Measurements from ENCODE around the gene PROP1. TPM values are rescaled to one million over a fixed set of nuclear protein-coding genes. Genes with fewer than 3 reads are reported as not detected.
"Not testable (repeated sequence)": the region's sequence is repeated elsewhere in the genome, so short reads cannot be mapped to it uniquely, and the experiment has no call there.

Gene PROP1
- polyA plus RNA-seq, 1 donor (not counting 4 experiments of a cell fraction or from before 2014, with no cell fraction given), result not detected

- Histone ChIP-seq H3K27ac (ENCODE audit: control insufficient read depth, insufficient read depth, low read length) (no peak overlapping the region), H3K4me3 (ENCODE audit: control insufficient read depth in 2 of 3, extremely low read depth in 1 of 3, insufficient read depth in 2 of 3, low read depth in 1 of 3, low read length in 3 of 3) (no peak overlapping the region), H3K9me1 (ENCODE audit: control insufficient read depth, extremely low read depth, insufficient read depth, low read length) (no peaks in the 10 kb centered on the region), H4K20me1 (ENCODE audit: control insufficient read depth, extremely low read depth, insufficient read depth, low read length) (no peaks in the 10 kb centered on the region), H3K36me3 (ENCODE audit: control insufficient read depth in 2 of 2, extremely low read depth in 1 of 2, insufficient read depth in 2 of 2, low read length in 2 of 2) (no peaks in the 10 kb centered on the region), H3K4me1 (ENCODE audit: control insufficient read depth, extremely low read depth, insufficient read depth, low read length) (no peaks in the 10 kb centered on the region), H3K79me2 (ENCODE audit: control insufficient read depth, insufficient read depth, low read length) (no peaks in the 10 kb centered on the region), H3K4me2 (ENCODE audit: control insufficient read depth, extremely low read depth, insufficient read depth, low read depth, low read length) (no peak overlapping the region), H3K9me3 (ENCODE audit: control insufficient read depth, low read depth, low read length) (no peaks in the 10 kb centered on the region), H3K9ac (ENCODE audit: control insufficient read depth, extremely low read depth, insufficient read depth, low read length) (no peak overlapping the region), H2AFZ (ENCODE audit: control insufficient read depth, low read length) (no peak overlapping the region), H3K27me3 (ENCODE audit: control insufficient read depth, extremely low read depth, insufficient read depth, low read length) (no peaks in the 10 kb centered on the region)
- TF ChIP-seq CTCF (optimal IDR thresholded peaks at IDR 0.05 in 1 of 3, IDR thresholded peaks at IDR 0.05 in 1 of 3, conservative IDR thresholded peaks at IDR 0.05 in 1 of 3; ENCODE audit: extremely low read depth in 1 of 3, insufficient read depth in 2 of 3, low read length in 3 of 3), result no peak
- no peak for TF ChIP-seq EZH2 (IDR thresholded peaks at IDR 0.05; ENCODE audit: low read length)
- DNase-seq (ENCODE audit: low read depth, low spot score) (no peak), FAIRE-seq (no peak)
- dilution Hi-C loops (cut with MboI; ENCODE audit: extremely low pct_ligation_motif_present, low sequenced_read_pairs), result no loop called here
Observed at GRCh38 chr5:177972613-177973012, 23.4 kb downstream of the PROP1 start.

GRCh38 chr5:177972014-177972413, 24.0 kb downstream of the PROP1 start:
- H3K79me2 ChIP-seq (ENCODE audit: control insufficient read depth, insufficient read depth, low read length); H3K27me3 ChIP-seq (ENCODE audit: control insufficient read depth, extremely low read depth, insufficient read depth, low read length); dilution Hi-C loops (cut with MboI; ENCODE audit: extremely low pct_ligation_motif_present, low sequenced_read_pairs): not testable (repeated sequence)

GRCh38 chr5:177968661-177969211, 27.3 kb downstream of the PROP1 start:
- no peak overlapping the region for H3K4me3 ChIP-seq (ENCODE audit: control insufficient read depth in 2 of 3, extremely low read depth in 1 of 3, insufficient read depth in 2 of 3, low read depth in 1 of 3, low read length in 3 of 3)
- no peaks in the 10 kb centered on the region for H3K9me3 ChIP-seq (ENCODE audit: control insufficient read depth, low read depth, low read length)
- no peaks in the 10 kb centered on the region for H3K9me1 ChIP-seq (ENCODE audit: control insufficient read depth, extremely low read depth, insufficient read depth, low read length)
- no peak overlapping the region for H3K9ac ChIP-seq (ENCODE audit: control insufficient read depth, extremely low read depth, insufficient read depth, low read length)
- H3K4me2 ChIP-seq (ENCODE audit: control insufficient read depth, extremely low read depth, insufficient read depth, low read depth, low read length), result no peak overlapping the region
- no peaks in the 10 kb centered on the region for H3K4me1 ChIP-seq (ENCODE audit: control insufficient read depth, extremely low read depth, insufficient read depth, low read length)
- H3K27ac ChIP-seq (ENCODE audit: control insufficient read depth, insufficient read depth, low read length), result no peak overlapping the region
- no peaks in the 10 kb centered on the region for H3K27me3 ChIP-seq (ENCODE audit: control insufficient read depth, extremely low read depth, insufficient read depth, low read length)
- DNase-seq (ENCODE audit: low read depth, low spot score) (no peak), FAIRE-seq (no peak)
- TF ChIP-seq CTCF (optimal IDR thresholded peaks at IDR 0.05 in 1 of 3, IDR thresholded peaks at IDR 0.05 in 1 of 3, conservative IDR thresholded peaks at IDR 0.05 in 1 of 3; ENCODE audit: extremely low read depth in 1 of 3, insufficient read depth in 2 of 3, low read length in 3 of 3), result no peak
- TF ChIP-seq EZH2 (IDR thresholded peaks at IDR 0.05; ENCODE audit: low read length), result no peak
- H4K20me1 ChIP-seq (ENCODE audit: control insufficient read depth, extremely low read depth, insufficient read depth, low read length), result no peaks in the 10 kb centered on the region
- H3K79me2 ChIP-seq (ENCODE audit: control insufficient read depth, insufficient read depth, low read length), result no peaks in the 10 kb centered on the region
- dilution Hi-C loops (cut with MboI; ENCODE audit: extremely low pct_ligation_motif_present, low sequenced_read_pairs), result no loop called here
- no peak overlapping the region for H2AFZ ChIP-seq (ENCODE audit: control insufficient read depth, low read length)
- no peaks in the 10 kb centered on the region for H3K36me3 ChIP-seq (ENCODE audit: control insufficient read depth in 2 of 2, extremely low read depth in 1 of 2, insufficient read depth in 2 of 2, low read length in 2 of 2)

More at GRCh38 chr5:177972014-177972413, 24.0 kb downstream of the PROP1 start:
- not testable (repeated sequence) for H4K20me1 ChIP-seq (ENCODE audit: control insufficient read depth, extremely low read depth, insufficient read depth, low read length); DNase-seq (ENCODE audit: low read depth, low spot score); H3K9me3 ChIP-seq (ENCODE audit: control insufficient read depth, low read depth, low read length); H3K4me3 ChIP-seq (ENCODE audit: control insufficient read depth in 2 of 3, extremely low read depth in 1 of 3, insufficient read depth in 2 of 3, low read depth in 1 of 3, low read length in 3 of 3); FAIRE-seq; H3K9ac ChIP-seq (ENCODE audit: control insufficient read depth, extremely low read depth, insufficient read depth, low read length); H3K4me1 ChIP-seq (ENCODE audit: control insufficient read depth, extremely low read depth, insufficient read depth, low read length); H2AFZ ChIP-seq (ENCODE audit: control insufficient read depth, low read length); H3K36me3 ChIP-seq (ENCODE audit: control insufficient read depth in 2 of 2, extremely low read depth in 1 of 2, insufficient read depth in 2 of 2, low read length in 2 of 2); H3K4me2 ChIP-seq (ENCODE audit: control insufficient read depth, extremely low read depth, insufficient read depth, low read depth, low read length); H3K27ac ChIP-seq (ENCODE audit: control insufficient read depth, insufficient read depth, low read length); H3K9me1 ChIP-seq (ENCODE audit: control insufficient read depth, extremely low read depth, insufficient read depth, low read length)
